ENCODE results near the gene LRRC8D. TPM values are rescaled to one million over a fixed set of nuclear protein-coding genes. Genes with fewer than 3 reads are reported as not detected.

Gene LRRC8D
- total and polyA plus RNA-seq, 9 of the 15 experiments (the other 6 are each of a cell fraction or from before 2014, with no cell fraction given) = 3.4 to 53.9 (median 15.9) TPM

DNA sequence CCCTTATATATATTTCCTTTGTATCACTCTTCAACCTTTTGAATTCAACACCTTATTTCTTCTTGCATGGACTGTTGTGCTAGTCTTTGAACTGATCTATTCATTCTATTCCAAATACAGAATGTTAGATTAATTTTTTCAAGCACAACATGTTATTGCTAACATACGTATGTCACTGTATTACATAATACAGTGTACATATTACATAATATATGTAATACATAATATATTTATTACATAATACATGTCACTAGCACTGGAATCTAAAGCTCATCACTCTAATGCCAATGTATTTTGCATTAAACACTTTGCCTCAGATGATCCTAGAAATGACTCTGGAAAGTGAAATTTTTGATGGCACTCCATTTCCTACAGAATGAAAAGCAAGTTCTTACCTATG, 59.8 kb downstream of the LRRC8D start:
- FAIRE-seq (no peak), DNase-seq (ENCODE audit: extremely low read depth in 1 of 4, low spot score in 3 of 4) (no peak), ATAC-seq (no peak)
- no peak overlapping the region for H3K4me3 ChIP-seq
- no peak overlapping the region for H3K27ac ChIP-seq (ENCODE audit: extremely low read depth, low read depth, low read length)
- WGBS (ENCODE audit: insufficient coverage, low coverage, missing lambda C conversion rate) = 100% methylated on average over 1 of the region's 1 CpG
- in situ Hi-C loops (cut with MboI) (no loop called here), intact Hi-C loops (cut with micrococcal nuclease) (no loop called here)
- no peaks in the 10 kb centered on the region for H4K20me1 ChIP-seq (replicated peaks; ENCODE audit: control insufficient read depth, insufficient read depth, low read length)
- no peak overlapping the region for H3K4me2 ChIP-seq (ENCODE audit: insufficient read depth, low read length)
- TF ChIP-seq, protein P1, sequence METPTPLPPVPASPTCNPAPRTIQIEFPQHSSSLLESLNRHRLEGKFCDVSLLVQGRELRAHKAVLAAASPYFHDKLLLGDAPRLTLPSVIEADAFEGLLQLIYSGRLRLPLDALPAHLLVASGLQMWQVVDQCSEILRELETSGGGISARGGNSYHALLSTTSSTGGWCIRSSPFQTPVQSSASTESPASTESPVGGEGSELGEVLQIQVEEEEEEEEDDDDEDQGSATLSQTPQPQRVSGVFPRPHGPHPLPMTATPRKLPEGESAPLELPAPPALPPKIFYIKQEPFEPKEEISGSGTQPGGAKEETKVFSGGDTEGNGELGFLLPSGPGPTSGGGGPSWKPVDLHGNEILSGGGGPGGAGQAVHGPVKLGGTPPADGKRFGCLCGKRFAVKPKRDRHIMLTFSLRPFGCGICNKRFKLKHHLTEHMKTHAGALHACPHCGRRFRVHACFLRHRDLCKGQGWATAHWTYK (CRISPR knock-in tag; IDR thresholded peaks at IDR 0.05) = no peak
- TF ChIP-seq TRIM24 (IDR thresholded peaks at IDR 0.05) (peak; percentile 46 to 71; a peak in 2 of 4 replicates), CEBPB (tag; IDR thresholded peaks at IDR 0.05) (peak; percentile 80; the same call in 1 of the 2 replicates), CEBPG (CRISPR knock-in tag; IDR thresholded peaks at IDR 0.05) (no peak), CEBPG (tag; conservative IDR thresholded peaks at IDR 0.05 in 1 of 2, IDR thresholded peaks at IDR 0.05 in 1 of 2) (peak in 1 of 2 experiments; percentile 88)
- no peaks in the 10 kb centered on the region for H3K27me3 ChIP-seq (ENCODE audit: control insufficient read depth in 2 of 2, insufficient read depth in 2 of 2, low read length in 2 of 2)
- peaks cover 36% of the 10 kb centered on the region for H3K36me3 ChIP-seq (ENCODE audit: control insufficient read depth, insufficient read depth, low read length)
- no peak overlapping the region for H2AFZ ChIP-seq (ENCODE audit: low read depth, low read length)
- peaks cover 12% of the 10 kb centered on the region for H3K9me3 ChIP-seq (replicated peaks; ENCODE audit: control insufficient read depth, insufficient read depth, low read depth, low read length)
- BruUV-seq (replicated peaks) = no TSS peak
- H3K79me2 ChIP-seq (ENCODE audit: control insufficient read depth, insufficient read depth, low read length) = peaks cover 82% of the 10 kb centered on the region
- CTCF ChIA-PET (ENCODE audit: low intra/inter-chr PET ratio) = no interaction called here
- POLR2A ChIA-PET = interaction anchor here (0.8 to 1.7 kb wide), 3 partner anchors 8 to 27 kb away, joined by 3 to 4 read pairs (median 4); no protein-coding TSS in a partner anchor
- H3K9ac ChIP-seq (ENCODE audit: insufficient read depth in 1 of 2, low read depth in 2 of 2, low read length in 2 of 2) = no peak overlapping the region
- no peaks in the 10 kb centered on the region for H3K9me1 ChIP-seq (ENCODE audit: control insufficient read depth, insufficient read depth, low read length)
- H3K4me1 ChIP-seq (replicated peaks in 1 of 2; ENCODE audit: control insufficient read depth in 2 of 2, insufficient read depth in 2 of 2, low read length in 2 of 2) = peaks cover 20 to 61% of the 10 kb centered on the region in 2 experiments
